Tibial artery (tissue), 4 donors: ENCODE measurements around the gene ANOS1.
"Not testable (repeated sequence)": the region's sequence is repeated elsewhere in the genome, so short reads cannot be mapped to it uniquely, and the experiment has no call there.

Experiments
- DNase-seq, 2 donors: peaks; one replicate each; pipeline ENCODE4 v3.0.0-alpha.2; 2019
- H3K27ac ChIP-seq, 2 donors: fragments of 200-600 bp; sonication (generic) in 1 of 2; 1 replicate in 1 of 2; 2 replicates in 1 of 2; pipeline ENCODE4 v1.5.1; 2018 to 2019; ENCODE audit warnings: mild to moderate bottlenecking in 1 of 2
- H3K27me3 ChIP-seq, 2 donors: fragments of 200-600 bp; sonication (generic) in 1 of 2; one replicate each; pipeline versions ENCODE4 v1.5.1 to v1.6.0; 2016 to 2019
- H3K36me3 ChIP-seq, 3 donors: fragments of 200-600 bp; sonication (generic) in 2 of 3; one replicate each; pipeline ENCODE4 v1.5.1; 2016 to 2019; ENCODE audit warnings: mild to moderate bottlenecking in 2 of 3
- H3K4me1 ChIP-seq, 4 donors: fragments of 200-600 bp; sonication (generic) in 2 of 4; 1 replicate in 3 of 4; 2 replicates in 1 of 4; pipeline ENCODE4 v1.5.1; 2016 to 2019
- H3K4me3 ChIP-seq, 2 donors: fragments of 200-600 bp; sonication (generic) in 1 of 2; 1 replicate in 1 of 2; 2 replicates in 1 of 2; pipeline ENCODE4 v1.5.1; 2018 to 2019; ENCODE audit warnings: mild to moderate bottlenecking in 2 of 2
- H3K9me3 ChIP-seq, 3 donors: fragments of 200-600 bp; sonication (generic) in 1 of 3; one replicate each; pipeline ENCODE4 v1.5.1; 2016 to 2019
- intact Hi-C: fragments of 100-400 bp; cut with DNase I; formaldehyde crosslinking; loops from one replicate; pipeline ENCODE4 v1.15.0; 2023; ENCODE audit warnings: low total_unique reads
- TF ChIP-seq, protein P1 (sequence below), 2 experiments: fragments of 200-600 bp in 1 of 2; fragments of 450-650 bp in 1 of 2; IDR thresholded peaks; one replicate each; pipeline ENCODE4 v1.5.1; 2017 to 2019; ENCODE audit warnings: antibody characterized with exemption in 2 of 2, mild to moderate bottlenecking in 1 of 2, moderate library complexity in 1 of 2

The ANOS1 gene, protein sequence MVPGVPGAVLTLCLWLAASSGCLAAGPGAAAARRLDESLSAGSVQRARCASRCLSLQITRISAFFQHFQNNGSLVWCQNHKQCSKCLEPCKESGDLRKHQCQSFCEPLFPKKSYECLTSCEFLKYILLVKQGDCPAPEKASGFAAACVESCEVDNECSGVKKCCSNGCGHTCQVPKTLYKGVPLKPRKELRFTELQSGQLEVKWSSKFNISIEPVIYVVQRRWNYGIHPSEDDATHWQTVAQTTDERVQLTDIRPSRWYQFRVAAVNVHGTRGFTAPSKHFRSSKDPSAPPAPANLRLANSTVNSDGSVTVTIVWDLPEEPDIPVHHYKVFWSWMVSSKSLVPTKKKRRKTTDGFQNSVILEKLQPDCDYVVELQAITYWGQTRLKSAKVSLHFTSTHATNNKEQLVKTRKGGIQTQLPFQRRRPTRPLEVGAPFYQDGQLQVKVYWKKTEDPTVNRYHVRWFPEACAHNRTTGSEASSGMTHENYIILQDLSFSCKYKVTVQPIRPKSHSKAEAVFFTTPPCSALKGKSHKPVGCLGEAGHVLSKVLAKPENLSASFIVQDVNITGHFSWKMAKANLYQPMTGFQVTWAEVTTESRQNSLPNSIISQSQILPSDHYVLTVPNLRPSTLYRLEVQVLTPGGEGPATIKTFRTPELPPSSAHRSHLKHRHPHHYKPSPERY

DNA sequence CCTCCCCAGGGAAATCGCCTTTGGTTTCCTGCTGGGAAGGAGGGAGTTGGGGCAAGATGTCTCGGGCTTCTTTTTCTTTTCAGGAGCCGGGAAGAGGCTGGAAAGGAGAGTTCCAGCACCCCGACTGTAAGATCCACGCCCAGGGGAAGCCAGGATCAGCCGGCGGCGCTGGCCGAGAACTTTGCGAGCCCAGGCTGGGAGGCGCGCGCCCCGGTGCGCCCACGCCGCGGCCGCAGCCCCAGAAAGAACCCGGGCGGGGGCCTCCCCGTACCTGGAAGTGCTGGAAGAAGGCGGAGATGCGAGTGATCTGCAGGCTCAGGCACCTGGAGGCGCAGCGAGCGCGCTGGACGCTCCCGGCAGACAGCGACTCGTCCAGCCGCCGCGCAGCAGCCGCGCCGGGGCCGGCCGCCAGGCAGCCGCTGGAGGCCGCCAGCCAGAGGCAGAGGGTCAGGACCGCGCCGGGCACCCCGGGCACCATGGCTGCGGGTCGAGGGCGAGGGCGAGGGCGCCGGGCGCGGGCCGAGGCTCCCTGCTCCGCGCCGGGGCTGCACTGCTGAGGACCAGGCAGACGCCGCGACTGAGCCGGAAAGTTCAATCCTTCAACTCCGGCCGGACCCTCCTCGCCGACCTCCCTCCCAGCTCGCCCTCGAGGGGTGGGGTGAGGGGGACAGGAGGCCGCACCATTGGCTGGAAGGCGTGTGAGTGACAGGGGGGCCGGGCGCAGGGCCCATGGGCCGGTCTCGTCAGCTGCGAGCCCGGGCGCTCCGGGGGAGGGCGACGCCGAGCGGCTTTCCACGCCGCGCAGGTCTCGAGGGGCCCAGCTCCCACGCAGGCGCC is at the start of gene ANOS1:
Gene ANOS1 (minus strand): TSS at position 579 of the 837 bp plus-strand sequence. CDS start 101 bp downstream, at position 478.
- H3K36me3 ChIP-seq, result no peaks in the 10 kb centered on the region
- intact Hi-C loops, result no loop called here
- DNase-seq, result peak in 1 of 2 donors; percentile 71

DNA sequence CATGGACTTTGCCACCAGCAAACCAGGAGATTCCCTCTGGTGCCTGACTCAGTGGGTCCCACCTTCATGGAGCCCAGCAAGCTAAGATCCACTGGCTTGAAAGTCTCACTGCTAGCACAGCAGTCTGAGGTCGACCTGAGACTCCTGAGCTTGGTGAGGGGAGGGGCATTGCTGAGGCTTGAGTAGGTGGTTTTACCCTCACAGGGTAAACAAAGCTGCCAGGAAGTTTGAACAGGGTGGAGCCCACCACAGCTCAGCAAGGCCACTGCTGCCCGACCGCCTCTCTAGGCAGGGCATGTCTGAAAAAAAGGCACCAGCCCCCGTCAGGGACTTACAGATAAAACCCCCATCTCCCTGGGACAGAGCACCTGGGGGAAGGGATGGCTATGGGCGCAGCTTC is 41.2 kb upstream of the ANOS1 start:
- Histone ChIP-seq H3K4me3 (no peak overlapping the region), H3K9me3 (no peaks in the 10 kb centered on the region), H3K27me3 (peaks cover 0 to 4% of the 10 kb centered on the region in 2 donors), H3K4me1 (no peaks in the 10 kb centered on the region), H3K27ac (no peak overlapping the region), H3K36me3 (no peaks in the 10 kb centered on the region)
- intact Hi-C loops, result no loop called here
- TF ChIP-seq, protein P1, sequence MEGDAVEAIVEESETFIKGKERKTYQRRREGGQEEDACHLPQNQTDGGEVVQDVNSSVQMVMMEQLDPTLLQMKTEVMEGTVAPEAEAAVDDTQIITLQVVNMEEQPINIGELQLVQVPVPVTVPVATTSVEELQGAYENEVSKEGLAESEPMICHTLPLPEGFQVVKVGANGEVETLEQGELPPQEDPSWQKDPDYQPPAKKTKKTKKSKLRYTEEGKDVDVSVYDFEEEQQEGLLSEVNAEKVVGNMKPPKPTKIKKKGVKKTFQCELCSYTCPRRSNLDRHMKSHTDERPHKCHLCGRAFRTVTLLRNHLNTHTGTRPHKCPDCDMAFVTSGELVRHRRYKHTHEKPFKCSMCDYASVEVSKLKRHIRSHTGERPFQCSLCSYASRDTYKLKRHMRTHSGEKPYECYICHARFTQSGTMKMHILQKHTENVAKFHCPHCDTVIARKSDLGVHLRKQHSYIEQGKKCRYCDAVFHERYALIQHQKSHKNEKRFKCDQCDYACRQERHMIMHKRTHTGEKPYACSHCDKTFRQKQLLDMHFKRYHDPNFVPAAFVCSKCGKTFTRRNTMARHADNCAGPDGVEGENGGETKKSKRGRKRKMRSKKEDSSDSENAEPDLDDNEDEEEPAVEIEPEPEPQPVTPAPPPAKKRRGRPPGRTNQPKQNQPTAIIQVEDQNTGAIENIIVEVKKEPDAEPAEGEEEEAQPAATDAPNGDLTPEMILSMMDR (IDR thresholded peaks at IDR 0.05), result no peak
- DNase-seq, result no peak

More for the DNA sequence above, at the start of gene ANOS1:
- Histone ChIP-seq H3K9me3 (no peaks in the 10 kb centered on the region), H3K27ac (no peak within 1 kb of the TSS), H3K27me3 (peaks cover 0 to 5% of the 10 kb centered on the region in 2 donors), H3K4me1 (peaks cover 0 to 20% (median 3%) of the 10 kb centered on the region in 4 donors), H3K4me3 (peak within 1 kb of the TSS; percentile 47 to 58)
- TF ChIP-seq, protein P1 (IDR thresholded peaks at IDR 0.05), result no peak

DNA sequence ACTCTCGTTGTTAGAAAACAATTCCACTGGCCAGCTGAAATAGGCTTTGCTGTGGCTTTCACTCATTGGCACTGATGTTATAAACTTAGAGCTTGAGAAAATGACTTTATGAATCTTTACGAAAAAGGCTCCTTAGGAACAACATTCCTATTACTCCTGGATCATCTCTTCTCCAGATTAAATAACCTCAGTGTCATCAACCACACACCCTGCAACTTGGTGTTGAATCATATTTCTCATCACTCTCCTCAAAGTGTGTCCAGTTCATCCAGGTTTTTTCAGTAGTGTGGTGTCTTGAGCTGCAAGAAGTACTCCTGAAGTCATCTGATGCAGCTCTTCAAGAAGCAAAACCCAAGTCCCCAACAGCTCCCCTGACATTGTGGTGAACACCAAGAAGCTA is 28.1 kb upstream of the ANOS1 start:
- intact Hi-C loops, result no loop called here
- no peak overlapping the region for H3K27ac ChIP-seq
- no peaks in the 10 kb centered on the region for H3K4me1 ChIP-seq
- no peaks in the 10 kb centered on the region for H3K36me3 ChIP-seq
- no peaks in the 10 kb centered on the region for H3K9me3 ChIP-seq
- H3K4me3 ChIP-seq, result no peak overlapping the region
- TF ChIP-seq, protein P1 (IDR thresholded peaks at IDR 0.05), result no peak
- no peak for DNase-seq
- no peaks in the 10 kb centered on the region for H3K27me3 ChIP-seq

DNA sequence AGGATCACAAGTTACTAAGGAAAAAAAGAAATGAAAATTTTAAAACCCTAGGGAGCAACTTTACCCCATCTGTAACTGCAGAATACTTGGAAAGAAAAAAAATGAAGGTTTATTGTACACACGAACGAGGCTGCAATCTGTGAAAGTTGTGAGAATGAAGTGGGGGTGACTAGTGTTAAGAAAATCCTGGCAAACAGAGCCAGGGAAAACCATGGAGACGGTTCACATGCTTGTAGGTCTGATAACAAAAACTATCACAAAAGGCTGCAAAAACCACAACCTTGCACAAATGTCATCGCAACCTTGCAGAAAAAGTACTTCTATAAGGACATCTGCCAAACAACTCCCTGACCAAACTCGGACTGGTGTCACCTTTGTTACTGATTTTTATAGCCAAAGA is 26.8 kb upstream of the ANOS1 start:
- DNase-seq, H3K9me3 ChIP-seq, H3K27ac ChIP-seq, H3K27me3 ChIP-seq, H3K36me3 ChIP-seq, H3K4me1 ChIP-seq, intact Hi-C loops, H3K4me3 ChIP-seq: not testable (repeated sequence)

DNA sequence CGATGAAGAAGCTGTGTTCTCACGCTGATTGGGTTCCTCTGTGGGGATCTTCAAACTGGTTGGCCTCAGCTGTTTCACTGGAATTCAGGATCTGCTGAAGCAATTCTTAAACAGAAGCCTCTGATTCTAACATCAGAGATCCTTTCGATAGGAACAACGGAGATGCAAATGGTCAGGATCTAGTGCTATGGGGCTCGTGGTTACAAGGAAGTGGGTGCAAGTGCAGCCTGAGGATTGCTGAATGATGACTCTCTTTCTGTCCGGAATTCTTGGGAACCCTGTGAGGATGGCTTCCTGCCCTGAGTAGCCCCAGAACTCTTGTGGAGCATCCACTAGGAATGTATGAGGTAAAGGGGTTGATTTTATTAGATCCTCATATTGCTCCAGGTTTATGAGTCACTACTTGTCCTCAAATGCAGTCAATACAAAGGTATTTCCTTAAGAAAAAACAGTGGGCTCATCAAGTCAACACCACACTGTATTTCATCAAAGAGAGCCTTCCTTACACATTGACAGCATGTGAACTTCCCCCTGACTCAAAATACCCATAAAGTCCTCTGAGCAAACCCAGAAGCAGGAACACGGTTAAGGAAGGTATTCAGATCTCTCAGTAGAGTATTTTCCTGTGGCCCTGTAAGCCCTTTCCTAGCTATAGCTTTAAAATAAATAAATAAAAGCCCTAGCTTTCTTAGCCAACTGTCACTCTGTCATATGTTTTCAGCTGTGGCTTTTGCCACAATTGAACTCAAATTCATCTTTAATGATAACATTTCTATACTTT is 25.9 kb upstream of the ANOS1 start:
- H3K4me3 ChIP-seq, H3K36me3 ChIP-seq, H3K27ac ChIP-seq, H3K4me1 ChIP-seq, H3K27me3 ChIP-seq, DNase-seq, H3K9me3 ChIP-seq, intact Hi-C loops: not testable (repeated sequence)

DNA sequence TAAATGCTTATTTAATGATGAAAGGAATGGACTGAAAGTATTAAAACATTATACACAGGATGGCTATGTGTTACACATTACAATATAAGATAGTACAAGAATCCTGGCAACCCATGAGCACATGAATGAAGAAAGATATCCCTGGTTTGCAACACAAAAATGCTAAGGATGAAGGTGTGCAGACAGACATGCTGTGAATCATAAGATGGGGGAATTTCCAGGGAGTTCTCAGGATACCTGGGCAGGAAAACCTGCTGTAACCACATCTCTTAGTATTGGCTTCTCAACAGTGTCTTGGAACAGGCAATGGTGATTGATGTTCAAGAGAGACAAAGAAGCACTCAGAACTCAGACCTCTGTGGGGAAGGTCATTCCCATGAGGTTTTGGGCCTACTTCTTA is 23.9 kb upstream of the ANOS1 start:
- H3K36me3 ChIP-seq, result no peaks in the 10 kb centered on the region
- DNase-seq, result no peak
- no peak overlapping the region for H3K4me3 ChIP-seq
- no peak overlapping the region for H3K27ac ChIP-seq
- TF ChIP-seq, protein P1 (IDR thresholded peaks at IDR 0.05), result no peak
- H3K27me3 ChIP-seq, result no peaks in the 10 kb centered on the region
- no peaks in the 10 kb centered on the region for H3K4me1 ChIP-seq
- H3K9me3 ChIP-seq, result no peaks in the 10 kb centered on the region
- intact Hi-C loops, result no loop called here
